ENCODE results near the gene BRD8. TPM values are rescaled to one million over a fixed set of nuclear protein-coding genes. Genes with fewer than 3 reads are reported as not detected.

BRD8 gene
- total RNA-seq, 6 donors from 2014 or later: 26.9 to 210 (median 47.6) TPM

DNA sequence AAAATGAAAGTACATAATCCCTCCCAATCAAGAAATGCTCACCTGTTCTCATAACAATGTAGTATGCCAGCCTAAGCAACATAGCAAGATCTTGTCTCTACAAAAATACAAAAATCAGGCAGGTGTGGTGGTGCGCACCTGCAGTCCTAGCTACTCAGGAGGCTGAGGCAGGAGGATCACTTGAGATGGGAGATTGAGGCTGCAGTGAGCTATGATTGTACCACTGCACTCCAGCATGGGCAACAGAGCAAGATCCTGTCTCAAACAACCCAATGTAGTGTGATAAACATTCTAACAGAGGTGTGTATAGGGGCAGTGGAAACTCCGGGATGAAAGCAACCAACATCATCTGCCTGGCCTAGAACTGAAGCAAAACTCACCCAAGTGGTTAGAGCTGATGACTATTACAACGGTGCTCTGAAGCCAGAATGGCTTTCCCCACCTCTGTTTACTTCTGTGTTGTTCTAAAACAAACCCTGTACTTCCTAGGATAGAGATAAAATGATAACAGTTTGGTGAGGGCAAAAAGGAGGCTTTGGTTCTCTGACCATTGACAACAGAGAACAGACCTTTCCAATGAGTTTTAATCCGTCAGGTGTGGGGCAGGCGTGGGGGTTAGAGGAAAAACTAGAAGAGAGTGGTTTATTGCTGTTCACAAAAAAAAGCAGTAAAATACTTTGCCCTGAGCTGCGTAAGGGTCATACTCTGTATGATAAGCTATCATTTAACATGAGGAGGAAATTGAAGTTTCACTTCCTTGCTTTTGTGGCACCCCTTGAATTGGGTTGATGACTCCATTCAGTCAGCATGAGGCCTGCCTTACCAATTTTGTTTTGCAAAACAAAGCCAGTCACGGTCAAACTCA lies 75.7 kb downstream of the BRD8 start:
- no peak for ATAC-seq (ENCODE audit: low FRiP score in 2 of 2)
- no peaks in the 10 kb centered on the region for H3K9me3 ChIP-seq
- no peaks in the 10 kb centered on the region for H3K36me3 ChIP-seq
- 59 to 62% methylated on average over 7 of the region's 7 CpGs for WGBS, 2 donors
- TF ChIP-seq, protein P1, sequence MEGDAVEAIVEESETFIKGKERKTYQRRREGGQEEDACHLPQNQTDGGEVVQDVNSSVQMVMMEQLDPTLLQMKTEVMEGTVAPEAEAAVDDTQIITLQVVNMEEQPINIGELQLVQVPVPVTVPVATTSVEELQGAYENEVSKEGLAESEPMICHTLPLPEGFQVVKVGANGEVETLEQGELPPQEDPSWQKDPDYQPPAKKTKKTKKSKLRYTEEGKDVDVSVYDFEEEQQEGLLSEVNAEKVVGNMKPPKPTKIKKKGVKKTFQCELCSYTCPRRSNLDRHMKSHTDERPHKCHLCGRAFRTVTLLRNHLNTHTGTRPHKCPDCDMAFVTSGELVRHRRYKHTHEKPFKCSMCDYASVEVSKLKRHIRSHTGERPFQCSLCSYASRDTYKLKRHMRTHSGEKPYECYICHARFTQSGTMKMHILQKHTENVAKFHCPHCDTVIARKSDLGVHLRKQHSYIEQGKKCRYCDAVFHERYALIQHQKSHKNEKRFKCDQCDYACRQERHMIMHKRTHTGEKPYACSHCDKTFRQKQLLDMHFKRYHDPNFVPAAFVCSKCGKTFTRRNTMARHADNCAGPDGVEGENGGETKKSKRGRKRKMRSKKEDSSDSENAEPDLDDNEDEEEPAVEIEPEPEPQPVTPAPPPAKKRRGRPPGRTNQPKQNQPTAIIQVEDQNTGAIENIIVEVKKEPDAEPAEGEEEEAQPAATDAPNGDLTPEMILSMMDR (IDR thresholded peaks at IDR 0.05): no peak
- TF ChIP-seq POLR2A (IDR thresholded peaks at IDR 0.05) (no peak), POLR2AphosphoS5 (IDR thresholded peaks at IDR 0.05) (no peak), EP300 (IDR thresholded peaks at IDR 0.05) (no peak)
- no peak overlapping the region for H3K27ac ChIP-seq
- DNase-seq: no peak
- H3K27me3 ChIP-seq: no peaks in the 10 kb centered on the region
- no peaks in the 10 kb centered on the region for H3K4me1 ChIP-seq
- H3K4me3 ChIP-seq: no peak overlapping the region

DNA sequence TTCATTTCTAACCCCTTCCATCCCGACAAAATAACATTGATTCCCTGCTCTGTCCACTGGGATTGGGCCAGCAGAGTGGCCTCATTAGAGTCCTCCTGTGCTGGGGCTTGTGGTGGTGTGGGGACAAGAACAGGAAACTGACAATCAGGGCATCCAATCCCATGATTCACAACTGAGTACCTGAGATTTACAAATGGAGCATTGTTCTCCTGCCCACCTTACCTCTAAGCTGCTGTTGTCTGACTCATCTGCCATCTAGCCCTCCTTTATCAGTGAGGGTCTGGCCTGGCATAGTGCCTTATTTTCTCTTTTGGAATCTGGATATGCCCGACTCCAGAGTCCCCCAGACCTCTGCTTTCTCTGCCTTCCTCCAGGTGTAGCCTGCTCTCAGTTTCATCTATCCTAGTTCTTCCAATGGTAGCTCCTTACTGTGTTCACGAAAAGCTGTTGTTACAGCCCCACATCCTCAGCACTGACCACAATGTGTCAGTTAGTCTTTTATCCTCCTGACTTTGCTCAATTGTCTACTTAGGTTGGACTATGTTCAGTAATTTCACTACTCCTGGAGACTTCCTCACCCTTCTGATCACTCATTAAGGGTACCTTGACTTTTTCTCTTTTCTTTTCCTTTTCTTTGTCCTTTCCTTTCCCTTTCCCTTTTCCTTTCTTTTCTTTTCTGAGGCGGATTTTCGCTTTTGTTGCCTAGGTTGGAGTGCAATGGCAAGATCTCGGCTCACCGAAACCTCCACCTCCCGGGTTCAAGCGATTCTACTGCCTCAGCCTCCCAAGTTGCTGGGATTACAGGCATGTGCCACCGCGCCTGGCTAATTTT lies 81.2 kb downstream of the BRD8 start:
- WGBS, 2 donors: 89 to 91% methylated on average over 11 of the region's 11 CpGs
- Histone ChIP-seq H3K27ac (no peak overlapping the region), H3K9me3 (no peaks in the 10 kb centered on the region), H3K36me3 (no peaks in the 10 kb centered on the region), H3K4me3 (no peak overlapping the region), H3K27me3 (no peaks in the 10 kb centered on the region), H3K4me1 (no peaks in the 10 kb centered on the region)
- no peak for TF ChIP-seq POLR2A (IDR thresholded peaks at IDR 0.05)
- TF ChIP-seq, protein P1 (IDR thresholded peaks at IDR 0.05): no peak
- no peak for TF ChIP-seq POLR2AphosphoS5 (IDR thresholded peaks at IDR 0.05)
- no peak for TF ChIP-seq EP300 (IDR thresholded peaks at IDR 0.05)
- no peak for ATAC-seq (ENCODE audit: low FRiP score in 2 of 2)
- no peak for DNase-seq

DNA sequence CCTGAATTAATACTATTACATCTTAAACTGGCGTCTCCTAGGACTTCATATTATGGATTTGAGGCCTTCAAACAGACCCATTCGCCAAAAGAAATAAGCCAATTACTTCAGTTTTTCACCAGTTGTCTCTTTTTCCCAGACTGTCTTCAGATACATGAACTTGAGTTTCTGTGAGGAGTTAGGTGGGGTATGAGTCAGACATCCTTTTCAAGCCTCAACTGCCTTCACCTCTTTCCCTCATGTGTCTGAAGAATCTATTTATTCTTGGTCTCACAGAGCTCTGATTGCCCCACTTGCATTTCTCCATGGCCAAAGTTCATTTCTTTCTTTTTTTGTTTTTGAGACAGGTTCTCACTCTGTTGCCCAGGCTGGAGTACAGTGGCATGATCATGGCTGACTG lies 82.1 kb downstream of the BRD8 start:
- Histone ChIP-seq H3K4me1 (no peaks in the 10 kb centered on the region), H3K9me3 (no peaks in the 10 kb centered on the region), H3K4me3 (no peak overlapping the region), H3K36me3 (no peaks in the 10 kb centered on the region), H3K27me3 (no peaks in the 10 kb centered on the region), H3K27ac (no peak overlapping the region)
- 80 to 84% methylated on average over 2 of the region's 2 CpGs for WGBS, 2 donors
- DNase-seq (no peak), ATAC-seq (ENCODE audit: low FRiP score in 2 of 2) (no peak)
- TF ChIP-seq POLR2AphosphoS5 (IDR thresholded peaks at IDR 0.05): no peak
- no peak for TF ChIP-seq POLR2A (IDR thresholded peaks at IDR 0.05)
- TF ChIP-seq EP300 (IDR thresholded peaks at IDR 0.05): no peak

DNA sequence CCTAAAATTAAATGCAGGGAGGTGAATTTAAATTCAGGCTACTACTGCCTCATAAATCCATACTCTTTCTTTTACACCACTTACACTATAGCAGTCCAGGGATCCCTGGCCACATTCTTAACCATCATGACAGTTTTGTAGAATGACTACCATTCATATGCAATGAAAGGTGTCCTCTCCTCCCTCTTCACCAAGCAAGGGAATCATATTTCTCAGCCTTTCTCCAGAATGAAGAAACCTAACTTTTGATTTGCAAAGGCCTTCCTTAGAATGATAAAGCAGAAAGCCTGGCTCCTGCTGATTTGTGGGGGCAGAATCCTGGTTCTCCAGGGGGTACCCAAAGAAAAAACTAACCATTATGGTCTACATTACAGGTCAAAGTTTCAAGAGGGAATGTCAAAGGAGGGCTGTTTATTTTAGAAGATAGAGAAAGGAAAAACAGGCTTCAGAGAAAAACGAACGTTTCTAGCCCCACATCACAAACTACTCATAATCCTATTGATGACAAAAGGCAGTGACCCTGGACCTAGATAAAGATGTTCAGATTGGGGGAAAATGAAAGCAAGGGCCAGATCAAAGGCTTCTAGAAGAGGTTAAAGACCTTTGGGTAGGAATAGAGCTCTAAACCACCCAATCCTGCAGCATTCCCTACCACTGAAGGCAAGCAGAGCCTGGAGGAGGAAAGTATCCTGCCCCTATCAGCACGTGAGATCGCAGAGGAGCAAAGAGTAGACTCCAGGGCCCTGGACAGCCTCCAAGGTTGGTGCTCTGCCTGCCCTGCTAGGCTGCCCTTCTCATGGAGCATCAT lies 83.1 kb downstream of the BRD8 start:
- DNase-seq (no peak), ATAC-seq (ENCODE audit: low FRiP score in 2 of 2) (no peak)
- WGBS, 2 donors: 64 to 70% methylated on average over 4 of the region's 4 CpGs
- Histone ChIP-seq H3K36me3 (no peaks in the 10 kb centered on the region), H3K9me3 (no peaks in the 10 kb centered on the region), H3K4me1 (no peaks in the 10 kb centered on the region), H3K4me3 (no peak overlapping the region), H3K27ac (no peak overlapping the region), H3K27me3 (no peaks in the 10 kb centered on the region)
- TF ChIP-seq POLR2A (IDR thresholded peaks at IDR 0.05) (no peak), EP300 (IDR thresholded peaks at IDR 0.05) (no peak), POLR2AphosphoS5 (IDR thresholded peaks at IDR 0.05) (no peak)
- TF ChIP-seq, protein P1 (IDR thresholded peaks at IDR 0.05): no peak

DNA sequence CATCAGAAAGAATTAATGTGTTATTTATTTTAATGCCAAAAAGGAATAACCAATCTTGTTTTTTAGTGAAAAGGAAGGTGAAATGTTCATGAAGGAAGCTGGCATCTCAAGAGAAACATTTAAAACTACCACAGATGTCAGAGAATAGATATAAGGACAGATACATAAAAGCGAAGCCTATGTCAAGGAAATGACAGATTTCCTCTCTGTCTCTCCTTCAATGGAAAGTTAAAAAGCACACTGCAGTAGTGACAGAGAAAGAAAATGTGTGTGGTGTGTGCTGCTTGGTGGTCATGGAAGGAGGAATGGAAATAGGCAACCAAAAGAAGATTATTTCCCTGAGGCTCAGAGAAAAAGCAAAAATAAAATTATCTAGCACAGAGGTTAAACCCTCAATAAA lies 85.4 kb downstream of the BRD8 start:
- Histone ChIP-seq H3K27ac (no peak overlapping the region), H3K36me3 (no peaks in the 10 kb centered on the region), H3K27me3 (no peaks in the 10 kb centered on the region), H3K4me3 (no peak overlapping the region), H3K9me3 (no peaks in the 10 kb centered on the region), H3K4me1 (no peaks in the 10 kb centered on the region)
- 34 to 37% methylated on average over 1 of the region's 1 CpG for WGBS, 2 donors
- DNase-seq (no peak), ATAC-seq (ENCODE audit: low FRiP score in 2 of 2) (no peak)
- TF ChIP-seq POLR2AphosphoS5 (IDR thresholded peaks at IDR 0.05) (no peak), EP300 (IDR thresholded peaks at IDR 0.05) (no peak), POLR2A (IDR thresholded peaks at IDR 0.05) (no peak)
- TF ChIP-seq, protein P1 (IDR thresholded peaks at IDR 0.05): no peak

All from upper lobe of left lung (tissue), 6 donors.